Measurements from ENCODE around the gene TAF4B. TPM values are rescaled to one million over a fixed set of nuclear protein-coding genes. Genes with fewer than 3 reads are reported as not detected.

The TAF4B gene
- total RNA-seq, 1 donor from 2014 or later: 2.3 TPM

DNA sequence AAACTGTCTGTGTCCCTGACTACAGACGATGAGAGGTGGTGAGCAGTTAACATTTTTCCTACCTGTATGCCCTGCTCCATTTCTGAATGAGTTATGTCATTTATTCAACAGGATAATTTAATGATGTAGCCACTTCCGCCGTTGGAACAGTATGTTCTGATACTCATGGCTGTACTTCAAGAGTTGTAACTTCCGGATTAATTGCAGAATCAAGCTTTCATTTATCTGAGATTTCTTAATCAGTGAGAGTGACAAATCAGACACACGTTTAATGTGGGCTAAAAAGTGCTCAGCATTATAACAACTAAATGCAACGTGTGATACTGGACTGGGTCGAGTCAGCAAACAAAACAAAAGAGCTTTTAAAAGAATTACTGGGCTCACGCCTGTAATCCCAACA, 214.4 kb downstream of the TAF4B start:
- Mint-ChIP-seq H3K36me3 (ENCODE audit: unreplicated experiment) (no peaks in the 10 kb centered on the region), H3K4me1 (ENCODE audit: unreplicated experiment) (peaks cover 12% of the 10 kb centered on the region), H3K27me3 (ENCODE audit: unreplicated experiment) (peaks cover 22% of the 10 kb centered on the region), H3K9me3 (ENCODE audit: unreplicated experiment) (peaks cover 9% of the 10 kb centered on the region), H3K27ac (ENCODE audit: unreplicated experiment) (no peak overlapping the region), H3K4me3 (ENCODE audit: unreplicated experiment) (no peak overlapping the region)
- TF ChIP-seq, protein P1, sequence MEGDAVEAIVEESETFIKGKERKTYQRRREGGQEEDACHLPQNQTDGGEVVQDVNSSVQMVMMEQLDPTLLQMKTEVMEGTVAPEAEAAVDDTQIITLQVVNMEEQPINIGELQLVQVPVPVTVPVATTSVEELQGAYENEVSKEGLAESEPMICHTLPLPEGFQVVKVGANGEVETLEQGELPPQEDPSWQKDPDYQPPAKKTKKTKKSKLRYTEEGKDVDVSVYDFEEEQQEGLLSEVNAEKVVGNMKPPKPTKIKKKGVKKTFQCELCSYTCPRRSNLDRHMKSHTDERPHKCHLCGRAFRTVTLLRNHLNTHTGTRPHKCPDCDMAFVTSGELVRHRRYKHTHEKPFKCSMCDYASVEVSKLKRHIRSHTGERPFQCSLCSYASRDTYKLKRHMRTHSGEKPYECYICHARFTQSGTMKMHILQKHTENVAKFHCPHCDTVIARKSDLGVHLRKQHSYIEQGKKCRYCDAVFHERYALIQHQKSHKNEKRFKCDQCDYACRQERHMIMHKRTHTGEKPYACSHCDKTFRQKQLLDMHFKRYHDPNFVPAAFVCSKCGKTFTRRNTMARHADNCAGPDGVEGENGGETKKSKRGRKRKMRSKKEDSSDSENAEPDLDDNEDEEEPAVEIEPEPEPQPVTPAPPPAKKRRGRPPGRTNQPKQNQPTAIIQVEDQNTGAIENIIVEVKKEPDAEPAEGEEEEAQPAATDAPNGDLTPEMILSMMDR (IDR thresholded peaks at IDR 0.05): no peak
- no peak for DNase-seq (ENCODE audit: extremely low spot score, unreplicated experiment)

Other genes with a start within 250 kb of the TAF4B start
- gene SS18, start 135.8 kb upstream of the TAF4B start, total RNA-seq: 88.2 and 98.7 TPM in 2 replicates
- gene PSMA8, start 92.6 kb upstream of the TAF4B start, total RNA-seq: not detected in 2 replicates

Measured in osteocyte (in vitro differentiated cells).